HepG2 (cell line): ENCODE measurements around the gene BMP8A. TPM values are rescaled to one million over a fixed set of nuclear protein-coding genes. Genes with fewer than 3 reads are reported as not detected.
A peak's percentile ranks its signal among the peaks of the same experiment; 100 is the strongest.
"Not testable (repeated sequence)": the region's sequence is repeated elsewhere in the genome, so short reads cannot be mapped to it uniquely, and the experiment has no call there.

ENCODE experiments used
- ATAC-seq: fragments of 200-7000 bp; cut with Tn5 transposase; 3 replicates; pipeline ENCODE4 v1.9.1; 2020; ENCODE audit warnings: mild to moderate bottlenecking, moderate library complexity
- BruUV-seq: library from RNA; stranded (reverse); fragments of 400-500 nt; replicated peaks from 2 replicates; lab custom pipeline; 2021; lab: Mats Ljungman, UMichigan
- CTCF ChIA-PET: fragments of 300-600 bp; formaldehyde crosslinking; extraction: SDS; loops from one replicate; lab custom pipeline; 2021; ENCODE audit warnings: low total read pairs, inconsistent platforms, low intra/inter-chr PET ratio; lab: Yijun Ruan, JAX
- POLR2A ChIA-PET: fragments of 350-600 bp; sonication (Branson Sonifier 250); formaldehyde crosslinking; loops from one replicate; lab custom pipeline; 2020; ENCODE audit warnings: antibody characterized with exemption, inconsistent platforms; lab: Yijun Ruan, JAX
- DNase-seq: peaks from one replicate; pipeline ENCODE4 v3.0.0-alpha.2; 2015; ENCODE audit warnings: low spot score
- FAIRE-seq: peaks from 3 replicates; lab custom pipeline; 2011; peaks lifted over from hg19 to GRCh38; lab: Jason Lieb, UNC
- H2AFZ ChIP-seq: one replicate; pipeline ENCODE4 v1.6.1; 2011; ENCODE audit warnings: low read length, inconsistent platforms
- H3K27ac ChIP-seq: fragments of 300-600 bp; 3 replicates; pipeline ENCODE4 v1.8.0; 2011; ENCODE audit warnings: mixed run types, mild to moderate bottlenecking, mixed read lengths, low read length, inconsistent platforms; ENCODE audit not compliant: insufficient read depth; ENCODE audit errors: extremely low read length
- H3K27me3 ChIP-seq, 2 experiments: fragments of 200-600 bp in 1 of 2; 2 replicates in 1 of 2; 3 replicates in 1 of 2; pipeline versions ENCODE4 v1.6.0 to v1.8.0; 2011; ENCODE audit warnings: low read length in 2 of 2, mild to moderate bottlenecking in 2 of 2, moderate library complexity in 2 of 2, inconsistent platforms in 1 of 2; ENCODE audit not compliant: insufficient read depth in 2 of 2, control insufficient read depth in 1 of 2
- H3K36me3 ChIP-seq, 2 experiments: fragments of 200-600 bp in 1 of 2; replicated peaks in 1 of 2; 2 replicates in 1 of 2; 3 replicates in 1 of 2; pipeline versions ENCODE4 v1.5.1 to v1.8.0; 2011; ENCODE audit warnings: low read length in 2 of 2, inconsistent platforms in 1 of 2; ENCODE audit not compliant: insufficient read depth in 2 of 2, control insufficient read depth in 1 of 2
- H3K4me1 ChIP-seq: 2 replicates; pipeline ENCODE4 v1.5.1; 2012; ENCODE audit warnings: low read length, inconsistent platforms; ENCODE audit not compliant: insufficient read depth
- H3K4me2 ChIP-seq: 2 replicates; pipeline ENCODE4 v1.6.0; 2011; ENCODE audit warnings: low read depth, low read length, inconsistent platforms
- H3K4me3 ChIP-seq, 3 experiments: fragments of 200-600 bp in 1 of 3; sonication (generic), shearing (Covaris generic) in 1 of 3; replicated peaks in 1 of 3; 2 replicates each; pipeline ENCODE4 v1.5.1; 2011 to 2016; ENCODE audit warnings: low read length in 3 of 3, inconsistent platforms in 2 of 3, low read depth in 2 of 3, mild to moderate bottlenecking in 2 of 3, control low read depth in 1 of 3, mixed read lengths in 1 of 3; ENCODE audit not compliant: insufficient read depth in 1 of 3
- H3K79me2 ChIP-seq: one replicate; pipeline ENCODE4 v1.6.1; 2011; ENCODE audit warnings: low read length, inconsistent platforms; ENCODE audit not compliant: insufficient read depth
- H3K9ac ChIP-seq: 2 replicates; pipeline ENCODE4 v1.6.0; 2011; ENCODE audit warnings: mild to moderate bottlenecking, low read depth, low read length, inconsistent platforms; ENCODE audit not compliant: insufficient read depth
- H3K9me3 ChIP-seq: 2 replicates; pipeline ENCODE4 v1.5.1; 2012; ENCODE audit warnings: mild to moderate bottlenecking, low read length
- H4K20me1 ChIP-seq: 2 replicates; pipeline ENCODE4 v1.6.0; 2011; ENCODE audit warnings: inconsistent platforms, mild to moderate bottlenecking, low read length, moderate library complexity; ENCODE audit not compliant: insufficient read depth
- ATRX ChIP-seq: sonication (generic); formaldehyde crosslinking; IDR thresholded peaks from 2 replicates; pipeline ENCODE4 v1.4.0; 2020; ENCODE audit warnings: missing genetic modification reagents, borderline replicate concordance
- GABPB1 ChIP-seq: IDR thresholded peaks from 2 replicates; pipeline ENCODE4 v1.6.1; 2016; ENCODE audit warnings: mild to moderate bottlenecking, missing genetic modification reagents, moderate library complexity, missing compliant biosample characterization
- MXD4 ChIP-seq: IDR thresholded peaks from 2 replicates; pipeline ENCODE4 v1.6.1; 2016; ENCODE audit warnings: mild to moderate bottlenecking, missing biosample characterization, missing genetic modification reagents
- SNAPC2 ChIP-seq: sonication (generic); formaldehyde crosslinking; IDR thresholded peaks from 2 replicates; pipeline ENCODE4 v1.8.1; 2022; ENCODE audit warnings: mild to moderate bottlenecking, missing genetic modification reagents
- SPEN ChIP-seq: sonication (generic); formaldehyde crosslinking; IDR thresholded peaks from 2 replicates; pipeline ENCODE4 v1.5.1; 2020; ENCODE audit warnings: low read depth, mild to moderate bottlenecking, missing genetic modification reagents
- XRCC5 ChIP-seq: fragments of 200-400 bp; formaldehyde crosslinking; optimal IDR thresholded peaks from 2 replicates; pipeline ENCODE3; 2017; ENCODE audit warnings: mild to moderate bottlenecking, low read length
- ZNF670 ChIP-seq: sonication (generic); formaldehyde crosslinking; IDR thresholded peaks from 2 replicates; pipeline ENCODE4 v1.8.0; 2022; ENCODE audit warnings: mild to moderate bottlenecking, missing genetic modification reagents, borderline replicate concordance
- WGBS: methylation state at CpG from one replicate; pipeline ENCODE4 v1.1.6; 2017; ENCODE audit warnings: low lambda C conversion rate; 5-methylcytosine and 5-hydroxymethylcytosine counted together
- in situ Hi-C: cut with HindIII; loops from 2 replicates; pipeline ENCODE4 v1.10.0; 2017; ENCODE audit warnings: low pct_unique_long_range_greater_than_20kb; ENCODE audit not compliant: extremely low pct_ligation_motif_present
- intact Hi-C: fragments of 100-400 bp; cut with micrococcal nuclease; formaldehyde crosslinking; loops from one replicate; pipeline ENCODE4 v1.10.0; 2022; ENCODE audit not compliant: unreplicated experiment
- polyA plus RNA-seq, 8 experiments: library from polyadenylated mRNA; depleted of rRNA in 3 of 8; stranded (reverse) in 7 of 8; unstranded in 1 of 8; fragments of >200 nt; fragmentation: Illumina TruSeq in 4 of 8; extraction: Trizol in 4 of 8; gene quantifications; 2 replicates each; pipeline versions ENCODE4 v1.2.1 to v1.2.3, GENCODE V29; 2011 to 2016; ENCODE audit warnings: low read depth in 4 of 8, missing spikeins in 1 of 8, mixed read lengths in 1 of 8; ENCODE audit not compliant: insufficient read depth in 1 of 8
- total RNA-seq, 5 experiments: library from RNA; depleted of rRNA; stranded (reverse); fragments of >200 nt; fragmentation: Illumina TruSeq; extraction: Trizol; gene quantifications; 2 replicates each; pipeline ENCODE4 v1.2.3, GENCODE V29; 2016; ENCODE audit warnings: low read depth in 1 of 5
- TF ChIP-seq, protein P1 (sequence below): sonication (generic); formaldehyde crosslinking; IDR thresholded peaks from 2 replicates; pipeline ENCODE4 v1.4.0; 2020; ENCODE audit warnings: missing genetic modification reagents, borderline replicate concordance

Gene BMP8A
- total and polyA plus RNA-seq, 2 of the 13 experiments (the other 11 are each of a cell fraction or from before 2014, with no cell fraction given) = 0.05 TPM; not detected in 1

DNA sequence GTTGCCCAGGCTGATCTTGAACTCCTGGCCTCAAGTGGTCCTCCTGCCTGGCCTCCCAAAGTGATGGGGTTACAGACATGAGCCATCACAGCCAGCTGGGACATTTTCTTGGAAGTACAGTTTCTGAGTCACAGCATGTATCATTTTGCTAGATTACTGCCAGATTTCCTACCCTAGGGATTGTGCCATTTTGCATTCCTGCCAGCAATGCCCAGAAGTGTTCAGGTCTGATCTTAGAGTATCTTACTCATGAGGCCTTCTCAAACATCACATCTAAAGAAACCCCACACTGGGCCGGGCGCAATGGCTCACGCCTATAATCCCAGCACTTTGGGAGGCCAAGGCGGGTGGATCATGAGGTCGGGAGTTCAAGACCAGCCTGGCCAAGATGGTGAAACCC lies 10.2 kb downstream of the BMP8A start:
- no TSS peak for BruUV-seq
- H4K20me1 ChIP-seq = no peaks in the 10 kb centered on the region
- ChIA-PET POLR2A (no interaction called here), CTCF (no interaction called here)
- H3K4me1 ChIP-seq = peaks cover 46% of the 10 kb centered on the region
- ATAC-seq (no peak), DNase-seq (no peak), FAIRE-seq (no peak)
- 68% methylated on average over 5 of the region's 5 CpGs for WGBS
- H2AFZ ChIP-seq = no peak overlapping the region
- H3K4me2 ChIP-seq = no peak overlapping the region
- H3K27me3 ChIP-seq = peaks cover 5 to 22% of the 10 kb centered on the region in 2 experiments; a peak in 4 of 5 replicates
- H3K79me2 ChIP-seq = no peaks in the 10 kb centered on the region
- H3K9me3 ChIP-seq = no peaks in the 10 kb centered on the region
- H3K4me3 ChIP-seq = no peak overlapping the region
- H3K9ac ChIP-seq = no peak overlapping the region
- no peak overlapping the region for H3K27ac ChIP-seq
- in situ Hi-C loops (no loop called here), intact Hi-C loops (no loop called here)
- no peak for TF ChIP-seq SPEN
- no peak for TF ChIP-seq ZNF670 (CRISPR knock-in tag)
- no peak for TF ChIP-seq ATRX (CRISPR knock-in tag)
- no peak for TF ChIP-seq XRCC5
- TF ChIP-seq MXD4 (CRISPR knock-in tag) = no peak
- TF ChIP-seq, protein P1, sequence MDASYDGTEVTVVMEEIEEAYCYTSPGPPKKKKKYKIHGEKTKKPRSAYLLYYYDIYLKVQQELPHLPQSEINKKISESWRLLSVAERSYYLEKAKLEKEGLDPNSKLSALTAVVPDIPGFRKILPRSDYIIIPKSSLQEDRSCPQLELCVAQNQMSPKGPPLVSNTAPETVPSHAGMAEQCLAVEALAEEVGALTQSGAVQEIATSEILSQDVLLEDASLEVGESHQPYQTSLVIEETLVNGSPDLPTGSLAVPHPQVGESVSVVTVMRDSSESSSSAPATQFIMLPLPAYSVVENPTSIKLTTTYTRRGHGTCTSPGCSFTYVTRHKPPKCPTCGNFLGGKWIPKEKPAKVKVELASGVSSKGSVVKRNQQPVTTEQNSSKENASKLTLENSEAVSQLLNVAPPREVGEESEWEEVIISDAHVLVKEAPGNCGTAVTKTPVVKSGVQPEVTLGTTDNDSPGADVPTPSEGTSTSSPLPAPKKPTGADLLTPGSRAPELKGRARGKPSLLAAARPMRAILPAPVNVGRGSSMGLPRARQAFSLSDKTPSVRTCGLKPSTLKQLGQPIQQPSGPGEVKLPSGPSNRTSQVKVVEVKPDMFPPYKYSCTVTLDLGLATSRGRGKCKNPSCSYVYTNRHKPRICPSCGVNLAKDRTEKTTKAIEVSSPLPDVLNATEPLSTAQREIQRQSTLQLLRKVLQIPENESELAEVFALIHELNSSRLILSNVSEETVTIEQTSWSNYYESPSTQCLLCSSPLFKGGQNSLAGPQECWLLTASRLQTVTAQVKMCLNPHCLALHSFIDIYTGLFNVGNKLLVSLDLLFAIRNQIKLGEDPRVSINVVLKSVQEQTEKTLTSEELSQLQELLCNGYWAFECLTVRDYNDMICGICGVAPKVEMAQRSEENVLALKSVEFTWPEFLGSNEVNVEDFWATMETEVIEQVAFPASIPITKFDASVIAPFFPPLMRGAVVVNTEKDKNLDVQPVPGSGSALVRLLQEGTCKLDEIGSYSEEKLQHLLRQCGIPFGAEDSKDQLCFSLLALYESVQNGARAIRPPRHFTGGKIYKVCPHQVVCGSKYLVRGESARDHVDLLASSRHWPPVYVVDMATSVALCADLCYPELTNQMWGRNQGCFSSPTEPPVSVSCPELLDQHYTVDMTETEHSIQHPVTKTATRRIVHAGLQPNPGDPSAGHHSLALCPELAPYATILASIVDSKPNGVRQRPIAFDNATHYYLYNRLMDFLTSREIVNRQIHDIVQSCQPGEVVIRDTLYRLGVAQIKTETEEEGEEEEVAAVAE (CRISPR knock-in tag) = no peak
- no peak for TF ChIP-seq SNAPC2 (CRISPR knock-in tag)
- no peak for TF ChIP-seq GABPB1 (CRISPR knock-in tag)
- H3K36me3 ChIP-seq = no peaks in the 10 kb centered on the region

- POLR2A ChIA-PET, H2AFZ ChIP-seq, H4K20me1 ChIP-seq, H3K27ac ChIP-seq, H3K9ac ChIP-seq, FAIRE-seq, H3K27me3 ChIP-seq, H3K79me2 ChIP-seq, H3K36me3 ChIP-seq, H3K4me3 ChIP-seq, BruUV-seq, DNase-seq, in situ Hi-C loops, CTCF ChIA-PET, intact Hi-C loops, ATAC-seq, H3K9me3 ChIP-seq: not testable (repeated sequence)
- peaks cover 70% of the 10 kb centered on the region for H3K4me1 ChIP-seq
- H3K4me2 ChIP-seq = peak overlapping the region; percentile 74
- WGBS = 45% methylated on average over 9 of the region's 9 CpGs
These were observed 13.0 kb downstream of the BMP8A start for GRCh38 chr1:39504436-39504835.
